IMR-90 (cell line): Measurements from ENCODE around the gene PDK1.

Experiments
- POLR2A ChIP-seq: IDR thresholded peaks from 2 replicates; pipeline ENCODE4 v1.6.1; 2012; ENCODE audit warnings: mild to moderate bottlenecking, low read depth, low read length
- RAD21 ChIP-seq: IDR thresholded peaks from 2 replicates; pipeline ENCODE4 v1.6.1; 2012; ENCODE audit warnings: low read length, improper control_type of control experiment
- TF ChIP-seq, protein P1 (sequence below): conservative IDR thresholded peaks from 2 replicates; pipeline ENCODE4 v1.5.1; 2012; ENCODE audit warnings: mild to moderate bottlenecking, low read depth, low read length, improper control_type of control experiment

DNA sequence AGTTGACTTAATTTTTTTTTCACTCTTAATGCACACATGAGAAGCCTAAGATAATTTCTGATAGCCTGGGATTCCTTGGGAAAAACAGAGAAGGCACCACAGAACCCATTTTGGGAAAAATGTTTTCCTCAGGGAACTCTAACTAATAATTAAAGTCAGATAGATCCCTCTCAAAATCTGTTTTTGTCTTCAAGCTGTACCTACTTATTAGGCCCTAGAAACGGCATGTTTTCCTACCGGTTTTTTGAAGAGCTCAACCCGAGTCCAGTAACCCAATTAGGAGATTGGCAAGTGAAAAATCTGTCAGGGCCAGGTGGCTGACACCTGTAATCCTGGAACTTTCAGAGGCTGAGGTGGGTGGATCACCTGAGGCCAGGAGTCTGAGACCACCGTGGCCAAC lies 16.1 kb upstream of the PDK1 start:
- TF ChIP-seq, protein P1, sequence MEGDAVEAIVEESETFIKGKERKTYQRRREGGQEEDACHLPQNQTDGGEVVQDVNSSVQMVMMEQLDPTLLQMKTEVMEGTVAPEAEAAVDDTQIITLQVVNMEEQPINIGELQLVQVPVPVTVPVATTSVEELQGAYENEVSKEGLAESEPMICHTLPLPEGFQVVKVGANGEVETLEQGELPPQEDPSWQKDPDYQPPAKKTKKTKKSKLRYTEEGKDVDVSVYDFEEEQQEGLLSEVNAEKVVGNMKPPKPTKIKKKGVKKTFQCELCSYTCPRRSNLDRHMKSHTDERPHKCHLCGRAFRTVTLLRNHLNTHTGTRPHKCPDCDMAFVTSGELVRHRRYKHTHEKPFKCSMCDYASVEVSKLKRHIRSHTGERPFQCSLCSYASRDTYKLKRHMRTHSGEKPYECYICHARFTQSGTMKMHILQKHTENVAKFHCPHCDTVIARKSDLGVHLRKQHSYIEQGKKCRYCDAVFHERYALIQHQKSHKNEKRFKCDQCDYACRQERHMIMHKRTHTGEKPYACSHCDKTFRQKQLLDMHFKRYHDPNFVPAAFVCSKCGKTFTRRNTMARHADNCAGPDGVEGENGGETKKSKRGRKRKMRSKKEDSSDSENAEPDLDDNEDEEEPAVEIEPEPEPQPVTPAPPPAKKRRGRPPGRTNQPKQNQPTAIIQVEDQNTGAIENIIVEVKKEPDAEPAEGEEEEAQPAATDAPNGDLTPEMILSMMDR, result no peak
- no peak for TF ChIP-seq RAD21
- TF ChIP-seq POLR2A, result no peak
